CD14-positive monocyte (primary cell): ENCODE results near the gene CLTCL1. TPM values are rescaled to one million over a fixed set of nuclear protein-coding genes. Genes with fewer than 3 reads are reported as not detected.

ENCODE experiments used
- DNase-seq, 3 donors: peaks; one replicate each; pipeline ENCODE4 v3.0.0-alpha.2; 2011 to 2022
- H2AFZ ChIP-seq: 2 replicates; pipeline ENCODE4 v1.6.0; 2012; ENCODE audit warnings: mild to moderate bottlenecking, low read depth, low read length, inconsistent platforms; ENCODE audit not compliant: insufficient read depth, poor library complexity, severe bottlenecking
- H3K27ac ChIP-seq, 2 donors: 1 replicate in 1 of 2; 2 replicates in 1 of 2; pipeline ENCODE4 v1.5.1; 2012 to 2013; ENCODE audit warnings: low read length in 2 of 2, control low read depth in 1 of 2, inconsistent platforms in 1 of 2, low read depth in 1 of 2, mild to moderate bottlenecking in 1 of 2
- H3K27me3 ChIP-seq, 2 donors: one replicate each; pipeline versions ENCODE4 v1.6.0 to v1.6.1; 2011 to 2013; ENCODE audit warnings: low read length in 2 of 2; ENCODE audit not compliant: control insufficient read depth in 2 of 2, insufficient read depth in 2 of 2
- H3K36me3 ChIP-seq, 2 donors: replicated peaks in 1 of 2; 1 replicate in 1 of 2; 2 replicates in 1 of 2; pipeline versions ENCODE4 v1.5.1 to v1.6.1; 2012 to 2013; ENCODE audit warnings: low read length in 2 of 2, control low read depth in 1 of 2, inconsistent platforms in 1 of 2, mild to moderate bottlenecking in 1 of 2; ENCODE audit not compliant: insufficient read depth in 2 of 2, control insufficient read depth in 1 of 2
- H3K4me1 ChIP-seq, 2 donors: 1 replicate in 1 of 2; 2 replicates in 1 of 2; pipeline versions ENCODE4 v1.5.1 to v1.6.1; 2012 to 2013; ENCODE audit warnings: low read length in 2 of 2, control low read depth in 1 of 2, inconsistent platforms in 1 of 2, mild to moderate bottlenecking in 1 of 2, moderate library complexity in 1 of 2; ENCODE audit not compliant: insufficient read depth in 2 of 2, control insufficient read depth in 1 of 2
- H3K4me2 ChIP-seq: replicated peaks from 2 replicates; pipeline ENCODE3; 2012; ENCODE audit warnings: low read length, moderate library complexity, mild to moderate bottlenecking; ENCODE audit not compliant: poor library complexity, severe bottlenecking; ENCODE audit errors: extremely low read depth
- H3K4me3 ChIP-seq, 3 experiments: fragments of 200-600 bp in 1 of 3; sonication (generic) in 1 of 3; replicated peaks in 1 of 3; 1 replicate in 2 of 3; 2 replicates in 1 of 3; pipeline ENCODE4 v1.5.1; 2011 to 2013; ENCODE audit warnings: low read length in 3 of 3, mild to moderate bottlenecking in 3 of 3, control low read depth in 2 of 3, low read depth in 2 of 3, inconsistent platforms in 1 of 3, moderate library complexity in 1 of 3
- H3K79me2 ChIP-seq: 2 replicates; pipeline ENCODE4 v1.6.0; 2012; ENCODE audit warnings: mild to moderate bottlenecking, control low read depth, inconsistent platforms, low read length, moderate library complexity; ENCODE audit not compliant: insufficient read depth
- H3K9ac ChIP-seq: 2 replicates; pipeline ENCODE4 v1.6.0; 2017; ENCODE audit warnings: low read length, mild to moderate bottlenecking; ENCODE audit not compliant: insufficient read depth, poor library complexity, severe bottlenecking
- H3K9me3 ChIP-seq, 2 donors: replicated peaks in 1 of 2; 1 replicate in 1 of 2; 2 replicates in 1 of 2; pipeline versions ENCODE4 v1.5.1 to v1.6.1; 2012 to 2013; ENCODE audit warnings: low read length in 2 of 2, control low read depth in 1 of 2; ENCODE audit not compliant: control insufficient read depth in 1 of 2, insufficient read depth in 1 of 2
- H4K20me1 ChIP-seq: 2 replicates; pipeline ENCODE4 v1.6.0; 2012; ENCODE audit warnings: mild to moderate bottlenecking, low read length, control low read depth, moderate library complexity; ENCODE audit not compliant: insufficient read depth
- H3K27ac Mint-ChIP-seq, 7 donors: one replicate each; pipeline ENCODE4 v1.8.0; 2020; ENCODE audit warnings: mild to moderate bottlenecking in 7 of 7, mixed read lengths in 7 of 7, moderate library complexity in 6 of 7, inconsistent platforms in 2 of 7
- H3K27me3 Mint-ChIP-seq, 3 donors: one replicate each; pipeline ENCODE4 v1.8.0; 2021 to 2022; ENCODE audit warnings: low read depth in 3 of 3, mild to moderate bottlenecking in 3 of 3, mixed read lengths in 3 of 3, moderate library complexity in 3 of 3, inconsistent platforms in 1 of 3
- H3K36me3 Mint-ChIP-seq, 2 donors: one replicate each; pipeline ENCODE4 v1.8.0; 2020; ENCODE audit warnings: mixed read lengths in 2 of 2, inconsistent platforms in 1 of 2, mild to moderate bottlenecking in 1 of 2
- H3K4me1 Mint-ChIP-seq: one replicate; pipeline ENCODE4 v1.8.0; 2020; ENCODE audit warnings: mild to moderate bottlenecking, mixed read lengths
- H3K4me3 Mint-ChIP-seq, 2 donors: one replicate each; pipeline ENCODE4 v1.8.0; 2020; ENCODE audit warnings: mild to moderate bottlenecking in 2 of 2, mixed read lengths in 2 of 2, moderate library complexity in 1 of 2
- H3K9me3 Mint-ChIP-seq, 7 donors: one replicate each; pipeline ENCODE4 v1.8.0; 2020 to 2022; ENCODE audit warnings: mixed read lengths in 7 of 7, mild to moderate bottlenecking in 6 of 7, moderate library complexity in 6 of 7, inconsistent platforms in 2 of 7
- WGBS: methylation state at CpG from one replicate; pipeline ENCODE4 v1.1.5; 2013; ENCODE audit warnings: missing lambda C conversion rate; ENCODE audit not compliant: insufficient coverage; 5-methylcytosine and 5-hydroxymethylcytosine counted together
- intact Hi-C, 2 donors: fragments of 100-400 bp; cut with micrococcal nuclease; formaldehyde crosslinking; loops; one replicate each; pipeline versions ENCODE4 v1.15.0 to v1.15.1; 2023
- polyA plus RNA-seq, 3 donors: library from polyadenylated mRNA; depleted of rRNA in 1 of 3; unstranded in 2 of 3; stranded (reverse) in 1 of 3; fragments of 300-500 nt in 2 of 3; fragments of >200 nt in 1 of 3; fragmentation: Illumina TruSeq in 2 of 3; gene quantifications; 1 replicate in 2 of 3; 2 replicates in 1 of 3; pipeline ENCODE4 v1.2.3, GENCODE V29; 2012 to 2021
- TF ChIP-seq, protein P1 (sequence below): fragments of 200-600 bp; IDR thresholded peaks from one replicate; pipeline ENCODE4 v1.8.0; 2022; ENCODE audit warnings: antibody characterized with exemption, mild to moderate bottlenecking

The CLTCL1 gene
- polyA plus RNA-seq, 3 donors = 5.1 to 17.0 (median 6.1) TPM

DNA sequence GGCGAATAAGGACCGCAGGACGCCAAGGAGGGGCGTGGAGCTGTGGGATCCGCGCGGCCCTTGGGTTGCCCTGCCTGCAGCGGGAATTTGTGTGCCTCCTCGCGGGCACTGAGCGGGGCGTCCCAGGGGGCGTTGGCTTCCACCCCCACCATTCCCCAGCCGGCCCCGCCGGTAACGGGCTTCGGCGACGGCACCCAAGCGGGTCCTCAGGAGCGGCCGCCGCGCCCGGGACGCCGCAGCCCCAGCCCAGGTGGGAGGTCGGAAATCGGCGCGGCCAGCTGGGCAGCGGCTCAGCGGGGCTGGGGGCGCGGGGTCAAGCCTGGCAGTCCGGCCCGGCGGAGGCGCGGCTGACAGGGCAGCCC lies 320 bp downstream of the CLTCL1 start:
- peak overlapping the region; percentile 68 for H3K9ac ChIP-seq
- H3K27ac ChIP-seq = no peak overlapping the region
- H2AFZ ChIP-seq = peak overlapping the region; percentile 89

DNA sequence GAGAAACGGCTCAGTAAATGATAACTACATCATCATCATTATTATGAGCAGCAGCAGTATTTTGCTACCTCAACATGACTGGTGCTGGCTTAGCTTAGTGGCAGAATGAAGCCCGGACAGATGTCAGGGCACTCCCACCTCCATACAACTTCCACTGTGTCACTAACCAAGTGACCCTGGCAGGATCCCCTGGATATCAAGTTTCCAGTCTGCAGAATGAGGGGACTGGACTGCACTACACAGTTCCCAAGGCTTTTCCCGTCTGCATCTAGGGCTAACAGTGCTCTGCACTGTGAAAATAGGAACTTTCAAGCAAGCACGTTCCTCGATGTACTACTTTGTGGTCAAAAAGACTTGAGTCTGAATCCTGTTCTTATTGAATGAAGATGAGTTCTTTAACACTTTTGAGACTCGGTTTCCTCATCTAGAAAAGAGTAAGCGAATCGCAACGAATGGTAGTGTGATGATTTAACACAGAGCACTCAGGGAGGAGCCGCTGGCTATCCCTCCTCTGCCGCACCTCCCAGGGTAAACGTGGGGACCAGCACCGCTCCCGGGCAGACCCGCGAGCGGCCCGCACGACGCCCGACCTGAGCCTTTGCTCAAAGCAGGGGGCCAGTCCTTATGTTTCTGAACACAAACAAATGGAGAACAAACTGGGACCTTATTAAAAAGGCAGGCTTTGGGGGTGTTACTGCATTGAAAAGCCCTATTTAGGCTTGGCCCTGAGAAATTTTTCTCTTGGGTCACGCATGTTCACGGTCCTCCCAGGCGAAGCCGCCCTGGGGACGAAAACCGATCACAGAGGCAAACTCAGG lies 910 bp downstream of the CLTCL1 start:
- H3K79me2 ChIP-seq = no peaks in the 10 kb centered on the region
- WGBS = 17% methylated on average over 24 of the region's 27 CpGs
- H3K27me3 Mint-ChIP-seq = peaks cover 19 to 36% (median 21%) of the 10 kb centered on the region in 3 donors
- H3K36me3 Mint-ChIP-seq = peaks cover 0 to 3% of the 10 kb centered on the region in 2 donors
- no peaks in the 10 kb centered on the region for H3K36me3 ChIP-seq
- H3K4me2 ChIP-seq = peak overlapping the region; percentile 95
- peaks cover 0 to 5% (median 0%) of the 10 kb centered on the region in 7 donors for H3K9me3 Mint-ChIP-seq
- intact Hi-C loops = loop anchor here (5.0 to 10.0 kb wide), 4 partner anchors 113 to 1414 kb away; partner anchors contain the start of genes CDC45 (in 1 of the 2), DGCR2 (in 1 of the 2), SLC25A1 (in 1 of the 2) and UFD1 (in 1 of the 2)
- peaks cover 26% of the 10 kb centered on the region for H3K4me1 Mint-ChIP-seq
- no peak overlapping the region for H3K27ac ChIP-seq
- peak overlapping the region; percentile 43 to 96 (median 54) for H3K4me3 ChIP-seq
- peak overlapping the region; percentile 68 for H3K9ac ChIP-seq
- peak overlapping the region; percentile 84 to 91 for H3K4me3 Mint-ChIP-seq
- H4K20me1 ChIP-seq = no peaks in the 10 kb centered on the region
- no peak for DNase-seq
- peaks cover 18 to 22% of the 10 kb centered on the region in 2 donors for H3K4me1 ChIP-seq
- no peaks in the 10 kb centered on the region for H3K9me3 ChIP-seq
- peak overlapping the region; percentile 89 for H2AFZ ChIP-seq
- H3K27me3 ChIP-seq = peaks cover 18 to 22% of the 10 kb centered on the region in 2 donors
- no peak overlapping the region for H3K27ac Mint-ChIP-seq
- TF ChIP-seq, protein P1, sequence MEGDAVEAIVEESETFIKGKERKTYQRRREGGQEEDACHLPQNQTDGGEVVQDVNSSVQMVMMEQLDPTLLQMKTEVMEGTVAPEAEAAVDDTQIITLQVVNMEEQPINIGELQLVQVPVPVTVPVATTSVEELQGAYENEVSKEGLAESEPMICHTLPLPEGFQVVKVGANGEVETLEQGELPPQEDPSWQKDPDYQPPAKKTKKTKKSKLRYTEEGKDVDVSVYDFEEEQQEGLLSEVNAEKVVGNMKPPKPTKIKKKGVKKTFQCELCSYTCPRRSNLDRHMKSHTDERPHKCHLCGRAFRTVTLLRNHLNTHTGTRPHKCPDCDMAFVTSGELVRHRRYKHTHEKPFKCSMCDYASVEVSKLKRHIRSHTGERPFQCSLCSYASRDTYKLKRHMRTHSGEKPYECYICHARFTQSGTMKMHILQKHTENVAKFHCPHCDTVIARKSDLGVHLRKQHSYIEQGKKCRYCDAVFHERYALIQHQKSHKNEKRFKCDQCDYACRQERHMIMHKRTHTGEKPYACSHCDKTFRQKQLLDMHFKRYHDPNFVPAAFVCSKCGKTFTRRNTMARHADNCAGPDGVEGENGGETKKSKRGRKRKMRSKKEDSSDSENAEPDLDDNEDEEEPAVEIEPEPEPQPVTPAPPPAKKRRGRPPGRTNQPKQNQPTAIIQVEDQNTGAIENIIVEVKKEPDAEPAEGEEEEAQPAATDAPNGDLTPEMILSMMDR = no peak

More for the DNA sequence above, 320 bp downstream of the CLTCL1 start:
- Mint-ChIP-seq H3K4me1 (peaks cover 26% of the 10 kb centered on the region), H3K9me3 (peaks cover 0 to 5% (median 0%) of the 10 kb centered on the region in 7 donors), H3K27me3 (peaks cover 19 to 36% (median 21%) of the 10 kb centered on the region in 3 donors), H3K27ac (no peak overlapping the region), H3K4me3 (peak overlapping the region; percentile 84 to 91), H3K36me3 (peaks cover 0 to 3% of the 10 kb centered on the region in 2 donors)
- H3K36me3 ChIP-seq = no peaks in the 10 kb centered on the region
- TF ChIP-seq, protein P1 = no peak
- WGBS = 0% methylated on average over 40 of the region's 41 CpGs
- peaks cover 18 to 22% of the 10 kb centered on the region in 2 donors for H3K4me1 ChIP-seq
- H3K27me3 ChIP-seq = peaks cover 18 to 22% of the 10 kb centered on the region in 2 donors
- no peaks in the 10 kb centered on the region for H4K20me1 ChIP-seq
- DNase-seq = no peak
- H3K9me3 ChIP-seq = no peaks in the 10 kb centered on the region
- H3K4me2 ChIP-seq = peak overlapping the region; percentile 95
- H3K4me3 ChIP-seq = peak overlapping the region; percentile 43 to 96 (median 54)
- intact Hi-C loops = loop anchor here (5.0 to 10.0 kb wide), 4 partner anchors 114 to 1414 kb away; partner anchors contain the start of genes CDC45 (in 1 of the 2), DGCR2 (in 1 of the 2), SLC25A1 (in 1 of the 2) and UFD1 (in 1 of the 2)
- no peaks in the 10 kb centered on the region for H3K79me2 ChIP-seq
